K562 (cell line): ENCODE measurements around the gene KLKB1. TPM values are rescaled to one million over a fixed set of nuclear protein-coding genes. Genes with fewer than 3 reads are reported as not detected.

ENCODE experiments used
- MGA ChIP-seq: fragments of 450-650 bp; IDR thresholded peaks from 2 replicates; pipeline ENCODE4 v1.6.1; 2016; ENCODE audit warnings: mild to moderate bottlenecking, moderate library complexity
- polyA plus RNA-seq, 8 experiments: library from polyadenylated mRNA; depleted of rRNA in 4 of 8; stranded (reverse) in 5 of 8; unstranded in 3 of 8; fragments of >200 nt; fragmentation: Nextera tagmentation in 2 of 8; fragmentation: Illumina TruSeq in 1 of 8; extraction: Ambion mirVana in 2 of 8; extraction: Trizol in 1 of 8; gene quantifications; 2 replicates each; pipeline versions ENCODE4 v1.2.1 to v1.2.3, GENCODE V29; 2011 to 2014; ENCODE audit warnings: inconsistent platforms in 1 of 8, missing spikeins in 1 of 8
- total RNA-seq, 7 experiments: library from RNA; depleted of rRNA in 6 of 7; stranded (reverse); fragments of >200 nt in 6 of 7; fragmentation: Illumina TruSeq in 2 of 7; extraction: Trizol in 2 of 7; gene quantifications; 2 replicates each; pipeline versions ENCODE4 v1.2.1 to v1.2.3, GENCODE V29; 2011 to 2021; ENCODE audit warnings: low replicate concordance in 1 of 7

Gene KLKB1
- total and polyA plus RNA-seq, 9 of the 15 experiments (the other 6 are each of a cell fraction or from before 2014, with no cell fraction given), result 0.27 TPM; not detected in 8

GRCh38 chr4:186260504-186261448 lies 33.5 kb downstream of the KLKB1 start (continued):
- no peak for TF ChIP-seq MGA
